Cardiac muscle cell (in vitro differentiated cells and primary cell): Measurements from ENCODE around the gene LIMCH1. TPM values are rescaled to one million over a fixed set of nuclear protein-coding genes. Genes with fewer than 3 reads are reported as not detected.

Experiments
- DNase-seq, 2 donors: peaks; one replicate each; pipeline versions ENCODE4 v3.0.0 to v3.0.0-alpha.2; 2010 to 2017; ENCODE audit warnings: low read depth in 1 of 2, low spot score in 1 of 2
- H3K27ac ChIP-seq: fragments of 200-600 bp; sonication (generic); 2 replicates; pipeline ENCODE4 v1.5.1; 2016
- H3K27me3 ChIP-seq: fragments of 200-600 bp; sonication (generic); 2 replicates; pipeline ENCODE4 v1.6.0; 2016; ENCODE audit warnings: control low read depth
- H3K36me3 ChIP-seq: fragments of 200-600 bp; sonication (generic); 2 replicates; pipeline ENCODE4 v1.5.1; 2016; ENCODE audit warnings: control low read depth
- H3K4me1 ChIP-seq: fragments of 200-600 bp; sonication (generic); 2 replicates; pipeline ENCODE4 v1.8.1; 2017; ENCODE audit warnings: low read depth, mild to moderate bottlenecking, mixed run types
- H3K4me3 ChIP-seq: fragments of 200-600 bp; sonication (generic); 2 replicates; pipeline ENCODE4 v1.5.1; 2016; ENCODE audit warnings: mild to moderate bottlenecking
- H3K9me3 ChIP-seq: fragments of 200-600 bp; sonication (generic); 2 replicates; pipeline ENCODE4 v1.5.1; 2017; ENCODE audit warnings: low read depth, mild to moderate bottlenecking, control low read depth
- CTCF ChIP-seq: IDR thresholded peaks from 2 replicates; pipeline ENCODE4 v1.5.1; 2012; ENCODE audit warnings: low read depth, mild to moderate bottlenecking, low read length
- polyA plus RNA-seq: library from polyadenylated mRNA; unstranded; fragments of >200 nt; fragmentation: Nextera tagmentation; extraction: Ambion mirVana; gene quantifications from 2 replicates; pipeline ENCODE4 v1.2.1, GENCODE V29; 2016
- total RNA-seq: library from RNA; depleted of rRNA; stranded (reverse); fragments of >200 nt; gene quantifications from 2 replicates; pipeline ENCODE4 v1.2.3, GENCODE V29; 2016

LIMCH1 gene
- total and polyA plus RNA-seq, 2 experiments from 2014 or later: 2.8 to 4.5 TPM

GRCh38 chr4:41718907-41719306 lies 180.9 kb downstream of the LIMCH1 start:
- no peak for TF ChIP-seq CTCF
- H3K9me3 ChIP-seq: no peaks in the 10 kb centered on the region
- no peak for DNase-seq
- H3K27ac ChIP-seq: no peak overlapping the region
- no peak overlapping the region for H3K4me3 ChIP-seq
- H3K27me3 ChIP-seq: peaks cover 97% of the 10 kb centered on the region
- H3K36me3 ChIP-seq: no peaks in the 10 kb centered on the region
- no peaks in the 10 kb centered on the region for H3K4me1 ChIP-seq

GRCh38 chr4:41719417-41719816 lies 181.5 kb downstream of the LIMCH1 start:
- Histone ChIP-seq H3K4me3 (no peak overlapping the region), H3K4me1 (no peaks in the 10 kb centered on the region), H3K36me3 (no peaks in the 10 kb centered on the region), H3K9me3 (no peaks in the 10 kb centered on the region), H3K27me3 (peaks cover 97% of the 10 kb centered on the region), H3K27ac (no peak overlapping the region)
- no peak for DNase-seq
- TF ChIP-seq CTCF: no peak

- Histone ChIP-seq H3K9me3 (no peaks in the 10 kb centered on the region), H3K4me1 (no peaks in the 10 kb centered on the region), H3K27me3 (peaks cover 84% of the 10 kb centered on the region), H3K36me3 (no peaks in the 10 kb centered on the region), H3K4me3 (no peak overlapping the region), H3K27ac (no peak overlapping the region)
- no peak for DNase-seq
- TF ChIP-seq CTCF: no peak
These were observed 184.2 kb downstream of the LIMCH1 start for GRCh38 chr4:41722181-41722580.

- Histone ChIP-seq H3K4me3 (no peak overlapping the region), H3K9me3 (no peaks in the 10 kb centered on the region), H3K4me1 (no peaks in the 10 kb centered on the region), H3K27me3 (peaks cover 84% of the 10 kb centered on the region), H3K36me3 (no peaks in the 10 kb centered on the region), H3K27ac (no peak overlapping the region)
- no peak for DNase-seq
- TF ChIP-seq CTCF: no peak
These were observed 185.3 kb downstream of the LIMCH1 start for GRCh38 chr4:41723286-41723685.

- DNase-seq: no peak
- H3K9me3 ChIP-seq: no peaks in the 10 kb centered on the region
- no peak overlapping the region for H3K4me3 ChIP-seq
- no peak for TF ChIP-seq CTCF
- no peaks in the 10 kb centered on the region for H3K36me3 ChIP-seq
- no peak overlapping the region for H3K27ac ChIP-seq
- no peaks in the 10 kb centered on the region for H3K4me1 ChIP-seq
- peaks cover 84% of the 10 kb centered on the region for H3K27me3 ChIP-seq
These were observed 187.3 kb downstream of the LIMCH1 start for GRCh38 chr4:41725254-41725653.
